Prostate gland (tissue), 2 donors: ENCODE data around the gene NAA10.

Source experiments
- CTCF ChIP-seq, 4 experiments: fragments of 200-600 bp in 2 of 4; fragments of 450-650 bp in 2 of 4; sonication (generic) in 2 of 4; IDR thresholded peaks; 1 replicate in 3 of 4; 2 replicates in 1 of 4; pipeline ENCODE4 v1.5.1; 2016 to 2019; ENCODE audit warnings: antibody characterized with exemption in 4 of 4, mild to moderate bottlenecking in 2 of 4, moderate library complexity in 2 of 4
- POLR2A ChIP-seq: fragments of 450-650 bp; IDR thresholded peaks from one replicate; pipeline ENCODE4 v1.6.1; 2016; ENCODE audit warnings: antibody characterized with exemption, mild to moderate bottlenecking

- TF ChIP-seq CTCF (IDR thresholded peaks at IDR 0.05) (no peak), POLR2A (no peak)
These were observed 46.5 kb downstream of the NAA10 start for GRCh38 chrX:153888344-153888743.
